Heart left ventricle (tissue), 13 donors: ENCODE results near the gene DHCR24.

Experiments
- POLR2A ChIP-seq, 2 donors: fragments of 450-650 bp; IDR thresholded peaks; one replicate each; pipeline ENCODE4 v1.6.1; 2017; ENCODE audit warnings: antibody characterized with exemption in 2 of 2, mild to moderate bottlenecking in 2 of 2, moderate library complexity in 2 of 2
- TF ChIP-seq, protein P1 (sequence below), 12 donors: fragments of 200-600 bp; sonication (generic) in 4 of 12; IDR thresholded peaks; one replicate each; pipeline versions ENCODE4 v1.5.0 to v1.8.0; 2018 to 2022; ENCODE audit warnings: antibody characterized with exemption in 12 of 12, mild to moderate bottlenecking in 5 of 12
- donor health status: ischemic (EF 13 %, LVEDD 7.1; RV severe dilation, severe dysfunction).
- donor health status: DM: no; HTN: yes; CAD: no.
- donor health status: DM: no; HTN: no; CAD: no.
- donor health status: ischemic (EF 25% LVEDD 6.9; RV normal size, moderate dysfunction).
- donor health status: ischemic (EF 25% LVEDD 5.7; RV mildly dilated, moderate dysfunction).
- donor health status: ischemic (EF 35%, LVEDD 5.7; RV mildly dilated, moderate dysfunction).
- donor health status: nonischemic (EF 11% LVEDD 7.7; RV severe dilation, severe dysfunction).
- donor health status: DM: yes; HTN: yes; CAD: no.
- donor health status: PGD.
- donor health status: ischemic (EF 29% LVEDD 5.4; RV normal size, mild dysfunction).
- donor health status: nonischemic (EF 23%, LVEDD 6.1; RV moderate dilation, normal function).

DNA sequence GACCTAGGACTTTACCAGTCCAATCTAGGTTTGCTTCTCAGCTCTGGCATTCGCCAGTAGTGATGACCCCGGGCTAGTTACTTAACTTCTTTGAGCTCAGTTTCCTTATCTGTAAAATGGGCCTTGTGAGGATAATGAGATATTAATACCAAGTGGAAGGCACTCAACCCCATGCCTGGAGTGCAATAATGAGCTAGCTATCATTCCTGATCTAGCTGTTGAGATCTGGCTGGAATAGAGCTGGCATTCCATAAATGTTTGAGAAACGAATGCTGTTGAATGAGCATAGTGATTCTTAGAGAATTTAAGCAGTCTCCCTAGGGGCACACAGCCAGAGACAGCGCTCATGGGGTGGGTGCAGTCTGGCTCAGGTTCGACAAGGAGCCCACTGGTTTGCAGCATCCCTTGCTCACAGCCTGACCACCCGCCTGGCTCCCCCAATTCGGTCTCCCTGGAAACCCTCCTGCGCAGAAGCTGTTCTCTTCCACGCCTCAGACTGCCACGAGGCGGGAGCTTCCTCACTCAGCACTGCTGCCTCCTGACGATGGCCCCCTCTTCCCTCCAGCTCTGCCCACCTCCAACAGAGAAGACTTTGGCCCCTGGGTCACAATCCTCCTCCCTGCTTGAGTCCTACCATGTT lies 32.5 kb downstream of the DHCR24 start:
- no peak for TF ChIP-seq POLR2A (IDR thresholded peaks at IDR 0.05)
- TF ChIP-seq, protein P1, sequence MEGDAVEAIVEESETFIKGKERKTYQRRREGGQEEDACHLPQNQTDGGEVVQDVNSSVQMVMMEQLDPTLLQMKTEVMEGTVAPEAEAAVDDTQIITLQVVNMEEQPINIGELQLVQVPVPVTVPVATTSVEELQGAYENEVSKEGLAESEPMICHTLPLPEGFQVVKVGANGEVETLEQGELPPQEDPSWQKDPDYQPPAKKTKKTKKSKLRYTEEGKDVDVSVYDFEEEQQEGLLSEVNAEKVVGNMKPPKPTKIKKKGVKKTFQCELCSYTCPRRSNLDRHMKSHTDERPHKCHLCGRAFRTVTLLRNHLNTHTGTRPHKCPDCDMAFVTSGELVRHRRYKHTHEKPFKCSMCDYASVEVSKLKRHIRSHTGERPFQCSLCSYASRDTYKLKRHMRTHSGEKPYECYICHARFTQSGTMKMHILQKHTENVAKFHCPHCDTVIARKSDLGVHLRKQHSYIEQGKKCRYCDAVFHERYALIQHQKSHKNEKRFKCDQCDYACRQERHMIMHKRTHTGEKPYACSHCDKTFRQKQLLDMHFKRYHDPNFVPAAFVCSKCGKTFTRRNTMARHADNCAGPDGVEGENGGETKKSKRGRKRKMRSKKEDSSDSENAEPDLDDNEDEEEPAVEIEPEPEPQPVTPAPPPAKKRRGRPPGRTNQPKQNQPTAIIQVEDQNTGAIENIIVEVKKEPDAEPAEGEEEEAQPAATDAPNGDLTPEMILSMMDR (IDR thresholded peaks at IDR 0.05): no peak
